Calu3 (cell line): ENCODE data around the gene KLHL2. TPM values are rescaled to one million over a fixed set of nuclear protein-coding genes. Genes with fewer than 3 reads are reported as not detected.
"Not testable (repeated sequence)": the region's sequence is repeated elsewhere in the genome, so short reads cannot be mapped to it uniquely, and the experiment has no call there.

Experiments
- BruUV-seq: library from RNA; stranded (reverse); fragments of 400-500 nt; replicated peaks from 2 replicates; lab custom pipeline; 2021; lab: Mats Ljungman, UMichigan
- CTCF ChIA-PET: fragments of 300-600 bp; sonication (Branson Sonifier 250); formaldehyde crosslinking; loops from one replicate; lab custom pipeline; 2022; ENCODE audit warnings: antibody characterized with exemption; lab: Charles Lee
- DNase-seq: peaks from one replicate; pipeline ENCODE4 v3.0.0; 2022
- H3K27ac Mint-ChIP-seq: one replicate; pipeline ENCODE4 v1.8.0; 2022; ENCODE audit warnings: mixed read lengths; ENCODE audit not compliant: unreplicated experiment
- H3K27me3 Mint-ChIP-seq: one replicate; pipeline ENCODE4 v1.8.0; 2022; ENCODE audit warnings: mixed read lengths; ENCODE audit not compliant: unreplicated experiment
- H3K36me3 Mint-ChIP-seq: one replicate; pipeline ENCODE4 v1.8.0; 2022; ENCODE audit warnings: mild to moderate bottlenecking, moderate library complexity, mixed read lengths; ENCODE audit not compliant: insufficient read depth, unreplicated experiment
- H3K4me1 Mint-ChIP-seq: one replicate; pipeline ENCODE4 v1.8.0; 2022; ENCODE audit warnings: mild to moderate bottlenecking, low read depth, mixed read lengths; ENCODE audit not compliant: unreplicated experiment
- H3K4me3 Mint-ChIP-seq: one replicate; pipeline ENCODE4 v1.8.0; 2022; ENCODE audit warnings: mild to moderate bottlenecking, low read depth, moderate library complexity, mixed read lengths; ENCODE audit not compliant: unreplicated experiment
- H3K9me3 Mint-ChIP-seq: one replicate; pipeline ENCODE4 v1.8.0; 2022; ENCODE audit warnings: low read depth, mixed read lengths; ENCODE audit not compliant: unreplicated experiment
- intact Hi-C: fragments of 100-400 bp; cut with micrococcal nuclease; formaldehyde crosslinking; loops from one replicate; pipeline ENCODE4 v1.10.0; 2022; ENCODE audit not compliant: unreplicated experiment
- total RNA-seq: library from RNA; stranded (reverse); gene quantifications from 2 replicates; pipeline ENCODE4 v1.2.3, GENCODE V29; 2022
- TF ChIP-seq, protein P1 (sequence below): fragments of 200-600 bp; IDR thresholded peaks from one replicate; pipeline ENCODE4 v1.8.0; 2022; ENCODE audit warnings: antibody characterized with exemption; ENCODE audit not compliant: unreplicated experiment

Gene KLHL2
- total RNA-seq, 1 experiment from 2014 or later = 12.9 TPM

GRCh38 chr4:165217325-165217724 is 10.0 kb downstream of the KLHL2 start:
- H3K9me3 Mint-ChIP-seq = no peaks in the 10 kb centered on the region
- TF ChIP-seq, protein P1, sequence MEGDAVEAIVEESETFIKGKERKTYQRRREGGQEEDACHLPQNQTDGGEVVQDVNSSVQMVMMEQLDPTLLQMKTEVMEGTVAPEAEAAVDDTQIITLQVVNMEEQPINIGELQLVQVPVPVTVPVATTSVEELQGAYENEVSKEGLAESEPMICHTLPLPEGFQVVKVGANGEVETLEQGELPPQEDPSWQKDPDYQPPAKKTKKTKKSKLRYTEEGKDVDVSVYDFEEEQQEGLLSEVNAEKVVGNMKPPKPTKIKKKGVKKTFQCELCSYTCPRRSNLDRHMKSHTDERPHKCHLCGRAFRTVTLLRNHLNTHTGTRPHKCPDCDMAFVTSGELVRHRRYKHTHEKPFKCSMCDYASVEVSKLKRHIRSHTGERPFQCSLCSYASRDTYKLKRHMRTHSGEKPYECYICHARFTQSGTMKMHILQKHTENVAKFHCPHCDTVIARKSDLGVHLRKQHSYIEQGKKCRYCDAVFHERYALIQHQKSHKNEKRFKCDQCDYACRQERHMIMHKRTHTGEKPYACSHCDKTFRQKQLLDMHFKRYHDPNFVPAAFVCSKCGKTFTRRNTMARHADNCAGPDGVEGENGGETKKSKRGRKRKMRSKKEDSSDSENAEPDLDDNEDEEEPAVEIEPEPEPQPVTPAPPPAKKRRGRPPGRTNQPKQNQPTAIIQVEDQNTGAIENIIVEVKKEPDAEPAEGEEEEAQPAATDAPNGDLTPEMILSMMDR = no peak
- H3K27ac Mint-ChIP-seq = no peak overlapping the region
- BruUV-seq = no TSS peak
- intact Hi-C loops = no loop called here
- no peaks in the 10 kb centered on the region for H3K27me3 Mint-ChIP-seq
- DNase-seq = no peak
- CTCF ChIA-PET = no interaction called here
- H3K36me3 Mint-ChIP-seq = no peaks in the 10 kb centered on the region
- H3K4me1 Mint-ChIP-seq = peaks cover 40% of the 10 kb centered on the region
- H3K4me3 Mint-ChIP-seq = no peak overlapping the region

- CTCF ChIA-PET, DNase-seq, H3K36me3 Mint-ChIP-seq, H3K27me3 Mint-ChIP-seq, intact Hi-C loops, H3K4me3 Mint-ChIP-seq, H3K9me3 Mint-ChIP-seq, BruUV-seq: not testable (repeated sequence)
- peaks cover 33% of the 10 kb centered on the region for H3K4me1 Mint-ChIP-seq
- peak overlapping the region; percentile 22 for H3K27ac Mint-ChIP-seq
Observed at GRCh38 chr4:165221306-165221705, 13.9 kb downstream of the KLHL2 start.

GRCh38 chr4:165221993-165222650 is 14.8 kb downstream of the KLHL2 start:
- DNase-seq = peak; percentile 1
- Mint-ChIP-seq H3K4me1 (peaks cover 29% of the 10 kb centered on the region), H3K27ac (peak overlapping the region; percentile 59)
- H3K27me3 Mint-ChIP-seq, H3K4me3 Mint-ChIP-seq, H3K9me3 Mint-ChIP-seq, BruUV-seq, intact Hi-C loops, H3K36me3 Mint-ChIP-seq, CTCF ChIA-PET: not testable (repeated sequence)

- BruUV-seq = no TSS peak
- no peaks in the 10 kb centered on the region for H3K27me3 Mint-ChIP-seq
- H3K4me3 Mint-ChIP-seq = no peak overlapping the region
- peaks cover 29% of the 10 kb centered on the region for H3K4me1 Mint-ChIP-seq
- intact Hi-C loops = no loop called here
- peak overlapping the region; percentile 59 for H3K27ac Mint-ChIP-seq
- H3K36me3 Mint-ChIP-seq = no peaks in the 10 kb centered on the region
- TF ChIP-seq, protein P1 = no peak
- DNase-seq = peak; percentile 1
- no peaks in the 10 kb centered on the region for H3K9me3 Mint-ChIP-seq
- CTCF ChIA-PET = no interaction called here
Observed at GRCh38 chr4:165222651-165222994, 15.3 kb downstream of the KLHL2 start.

- H3K27ac Mint-ChIP-seq, H3K4me3 Mint-ChIP-seq, H3K27me3 Mint-ChIP-seq, DNase-seq, BruUV-seq, H3K9me3 Mint-ChIP-seq, H3K36me3 Mint-ChIP-seq, intact Hi-C loops, CTCF ChIA-PET: not testable (repeated sequence)
- H3K4me1 Mint-ChIP-seq = peaks cover 12% of the 10 kb centered on the region
Observed at GRCh38 chr4:165227401-165227800, 20.0 kb downstream of the KLHL2 start.

GRCh38 chr4:165229490-165230200 is 22.3 kb downstream of the KLHL2 start:
- intact Hi-C loops, H3K36me3 Mint-ChIP-seq, H3K4me1 Mint-ChIP-seq, BruUV-seq, H3K27ac Mint-ChIP-seq, CTCF ChIA-PET, DNase-seq, H3K4me3 Mint-ChIP-seq, H3K27me3 Mint-ChIP-seq, H3K9me3 Mint-ChIP-seq: not testable (repeated sequence)

- DNase-seq, intact Hi-C loops, H3K27ac Mint-ChIP-seq, H3K27me3 Mint-ChIP-seq, H3K4me3 Mint-ChIP-seq, H3K9me3 Mint-ChIP-seq, BruUV-seq, H3K36me3 Mint-ChIP-seq, H3K4me1 Mint-ChIP-seq, CTCF ChIA-PET: not testable (repeated sequence)
Observed at GRCh38 chr4:165232623-165233433, 25.5 kb downstream of the KLHL2 start.
